NCI-H1436 (cell line): Measurements from ENCODE around the gene CCKAR.
"Not testable (repeated sequence)": the region's sequence is repeated elsewhere in the genome, so short reads cannot be mapped to it uniquely, and the experiment has no call there.

ENCODE experiments used
- DNase-seq: peaks from one replicate; lab custom pipeline; 2025; lab: John Stamatoyannopoulos, UW

CCKAR gene, protein sequence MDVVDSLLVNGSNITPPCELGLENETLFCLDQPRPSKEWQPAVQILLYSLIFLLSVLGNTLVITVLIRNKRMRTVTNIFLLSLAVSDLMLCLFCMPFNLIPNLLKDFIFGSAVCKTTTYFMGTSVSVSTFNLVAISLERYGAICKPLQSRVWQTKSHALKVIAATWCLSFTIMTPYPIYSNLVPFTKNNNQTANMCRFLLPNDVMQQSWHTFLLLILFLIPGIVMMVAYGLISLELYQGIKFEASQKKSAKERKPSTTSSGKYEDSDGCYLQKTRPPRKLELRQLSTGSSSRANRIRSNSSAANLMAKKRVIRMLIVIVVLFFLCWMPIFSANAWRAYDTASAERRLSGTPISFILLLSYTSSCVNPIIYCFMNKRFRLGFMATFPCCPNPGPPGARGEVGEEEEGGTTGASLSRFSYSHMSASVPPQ

DNA sequence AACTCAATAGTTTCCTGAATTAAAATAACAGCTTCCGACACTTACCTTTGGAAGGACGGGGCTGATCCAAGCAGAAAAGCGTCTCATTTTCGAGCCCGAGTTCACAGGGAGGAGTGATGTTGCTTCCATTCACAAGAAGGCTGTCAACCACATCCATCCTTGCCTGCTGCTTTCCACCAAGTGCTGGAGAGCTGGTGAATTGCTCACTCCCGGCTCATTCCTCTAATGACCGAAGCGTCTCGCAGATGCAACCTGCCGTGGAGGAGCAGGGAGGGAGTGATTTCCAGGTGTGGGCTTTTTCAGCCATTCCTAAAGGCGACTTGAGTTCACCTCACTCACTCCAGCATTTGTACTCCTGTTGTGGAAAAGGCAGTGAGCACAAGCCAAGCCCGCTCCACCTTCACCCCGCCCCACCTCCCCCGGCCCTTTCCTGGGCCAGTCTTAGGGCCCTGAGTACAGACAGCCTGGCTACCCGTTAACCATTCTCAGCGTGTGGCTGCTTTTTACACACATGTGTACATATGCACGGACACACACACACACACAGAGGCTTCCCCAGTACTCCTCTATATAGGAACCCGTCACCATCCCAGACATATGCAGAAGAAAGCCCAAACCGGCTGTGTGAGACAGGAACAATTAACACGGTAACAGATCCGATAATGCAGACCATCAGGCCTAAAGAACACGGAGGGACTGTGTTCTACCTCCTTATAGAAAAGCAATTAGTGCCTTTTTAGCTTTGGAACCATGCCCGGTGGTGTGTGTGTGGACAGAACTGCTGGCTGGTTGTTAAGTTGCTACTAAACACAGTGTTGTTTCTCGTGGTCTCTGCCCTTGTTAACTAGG is at the start of gene CCKAR:
CCKAR (minus strand) TSS at position 374 of the 849 bp plus-strand sequence; CDS start at position 157, 217 bp downstream.
- peak; percentile 87 for DNase-seq

DNA sequence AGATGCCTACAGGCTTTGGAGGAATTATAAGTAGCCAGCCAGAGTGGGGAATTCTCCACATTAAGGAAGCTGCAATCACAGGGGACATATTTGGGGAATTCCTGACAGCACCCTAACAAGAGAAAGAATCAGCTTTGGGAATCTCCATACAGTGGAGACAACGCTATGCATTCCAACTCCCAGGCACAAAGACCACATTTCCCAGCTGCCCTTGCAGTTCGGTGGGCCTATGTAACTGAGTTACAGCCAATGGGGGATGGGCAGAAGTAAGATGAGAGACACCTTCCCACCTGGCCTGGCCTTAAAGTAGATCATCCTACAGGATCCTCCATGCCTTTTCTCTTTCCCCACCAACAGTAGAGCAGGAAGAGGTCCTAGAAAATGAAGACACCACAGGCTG is 43.4 kb upstream of the CCKAR start:
- no peak for DNase-seq

DNA sequence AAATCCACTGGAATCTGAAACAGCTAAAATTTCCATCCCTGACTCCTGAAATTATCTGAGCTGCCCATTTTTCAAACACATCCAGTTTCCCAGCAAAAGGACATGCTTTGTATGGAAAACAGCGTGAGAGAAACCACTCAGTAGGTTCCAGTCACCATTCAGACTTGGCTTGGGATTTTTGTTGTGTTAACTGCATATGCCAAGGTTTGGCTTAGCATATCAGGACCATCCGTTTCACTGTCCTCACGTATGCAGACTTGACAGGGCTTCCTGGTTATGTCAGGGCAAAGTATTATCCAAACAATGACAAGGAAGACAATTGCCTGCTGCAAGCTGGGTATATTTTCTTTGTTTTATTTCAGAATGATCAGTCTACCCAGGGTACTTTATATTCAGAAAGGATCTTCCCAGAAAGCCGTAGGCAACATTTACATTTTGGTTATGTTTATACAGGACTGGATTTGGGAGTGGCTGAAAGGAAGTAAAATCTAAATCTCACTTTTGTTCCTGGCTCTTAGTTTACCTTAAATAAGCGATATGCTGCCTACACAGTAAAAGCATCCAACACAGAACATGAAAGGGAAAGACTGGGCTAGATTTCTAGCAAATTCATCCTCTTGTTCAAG is 41.3 kb upstream of the CCKAR start:
- DNase-seq, result no peak

DNA sequence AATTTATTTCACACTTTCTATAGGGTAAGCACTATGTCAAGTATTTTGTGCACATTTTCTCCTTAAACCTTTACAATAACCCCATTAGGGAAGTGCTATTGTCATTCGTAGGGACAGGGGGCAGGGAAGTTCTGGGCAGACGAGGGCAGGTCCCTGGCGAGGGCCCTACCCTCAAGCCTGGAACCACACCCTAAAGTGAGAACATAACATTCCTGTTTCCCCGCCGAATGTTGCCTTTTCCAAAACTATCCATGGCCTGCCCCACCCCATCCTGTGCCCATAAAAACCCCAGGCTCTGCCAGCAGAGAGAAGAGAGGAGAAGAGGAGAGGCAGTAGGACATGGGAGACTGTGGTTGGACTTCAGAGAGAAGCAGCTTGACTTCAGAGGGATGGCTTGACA is 39.8 kb upstream of the CCKAR start:
- no peak for DNase-seq

DNA sequence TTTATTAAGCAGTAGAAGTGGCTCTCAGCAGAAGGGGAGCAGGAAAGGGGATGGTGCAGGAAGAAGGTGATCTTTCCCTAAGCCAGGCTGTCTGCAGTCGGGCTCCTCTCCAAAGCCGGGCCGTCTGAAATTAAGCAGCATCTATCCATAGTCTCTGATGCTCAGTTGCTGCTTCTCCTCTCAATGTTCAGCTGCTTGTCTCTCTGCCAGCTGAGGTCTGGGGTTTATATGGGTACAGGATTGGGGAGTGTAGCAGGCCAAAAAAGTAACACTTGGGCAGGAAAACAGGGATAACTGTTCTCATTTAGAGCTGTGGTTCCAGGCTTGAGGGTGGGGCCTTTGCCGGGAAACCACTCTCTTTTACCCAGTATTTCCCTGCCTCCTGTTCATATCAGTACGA is 39.2 kb upstream of the CCKAR start:
- DNase-seq, result no peak

DNA sequence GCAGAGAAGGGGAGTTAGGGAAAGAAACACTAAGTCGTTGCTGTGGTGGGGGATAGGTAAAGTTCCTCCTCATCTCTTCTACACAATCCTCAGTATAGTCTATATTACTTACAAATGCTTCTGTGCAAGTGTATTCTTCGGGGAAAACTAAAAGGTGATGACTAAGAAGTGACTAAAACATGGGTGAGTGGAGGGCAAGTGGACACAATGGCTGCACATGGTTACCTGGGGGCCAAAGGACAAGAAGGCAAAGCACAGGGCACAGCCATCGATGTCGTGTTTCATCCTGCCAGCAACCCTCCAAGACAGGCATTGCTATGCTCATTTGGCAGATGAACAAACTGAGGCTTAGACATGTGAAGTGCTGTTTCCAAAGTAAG is 35.5 kb upstream of the CCKAR start:
- DNase-seq, result no peak

DNA sequence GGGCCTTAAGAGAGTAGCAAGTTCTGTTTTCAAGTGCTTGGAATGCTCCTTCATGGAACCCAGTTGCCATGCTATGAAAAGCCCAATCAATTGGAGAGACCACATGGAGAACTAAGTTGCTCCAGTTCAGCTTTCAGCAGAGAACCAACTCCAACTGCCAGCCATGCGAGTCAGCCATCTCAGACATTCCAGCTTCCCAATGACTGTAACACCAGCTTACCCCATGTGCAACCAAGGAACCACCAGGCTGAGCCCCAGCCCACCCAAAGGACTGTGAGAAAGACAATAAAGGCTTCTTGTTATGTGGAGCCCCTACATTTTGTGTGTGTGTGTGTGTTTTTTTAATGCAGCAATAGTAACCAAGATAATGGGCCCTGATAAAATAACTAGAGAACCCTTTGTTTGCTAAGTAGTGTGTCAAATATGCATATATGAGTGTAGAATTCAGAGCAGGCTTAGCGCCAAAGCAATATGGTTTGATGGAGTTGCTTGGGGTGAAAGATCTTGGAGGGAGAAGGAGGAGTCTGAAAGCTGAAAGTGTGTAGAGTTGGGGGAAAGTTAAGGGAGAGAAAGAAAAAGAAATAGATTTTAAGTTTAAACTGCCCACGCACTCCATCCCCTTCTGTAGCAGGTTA is 35.0 kb upstream of the CCKAR start:
- no peak for DNase-seq

DNA sequence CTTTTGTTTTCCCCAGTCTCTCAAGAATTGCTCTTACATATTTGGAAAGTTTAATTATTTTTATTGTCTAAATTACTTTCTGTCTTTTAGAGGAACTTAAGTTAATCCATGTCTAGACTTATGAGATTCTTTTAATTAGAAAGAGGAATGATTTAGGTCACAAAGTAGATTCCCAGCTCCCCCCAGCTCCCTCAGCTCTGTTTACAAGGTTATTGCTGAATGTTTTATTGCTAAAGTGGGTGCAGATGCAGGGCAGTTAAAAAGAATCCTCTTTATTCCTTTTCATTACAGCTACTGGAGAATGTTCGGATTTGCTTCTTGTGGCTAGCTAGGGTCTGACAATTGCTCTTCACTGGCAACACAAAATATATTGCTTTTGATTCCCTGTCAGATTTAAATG is 33.7 kb upstream of the CCKAR start:
- DNase-seq, result no peak

DNA sequence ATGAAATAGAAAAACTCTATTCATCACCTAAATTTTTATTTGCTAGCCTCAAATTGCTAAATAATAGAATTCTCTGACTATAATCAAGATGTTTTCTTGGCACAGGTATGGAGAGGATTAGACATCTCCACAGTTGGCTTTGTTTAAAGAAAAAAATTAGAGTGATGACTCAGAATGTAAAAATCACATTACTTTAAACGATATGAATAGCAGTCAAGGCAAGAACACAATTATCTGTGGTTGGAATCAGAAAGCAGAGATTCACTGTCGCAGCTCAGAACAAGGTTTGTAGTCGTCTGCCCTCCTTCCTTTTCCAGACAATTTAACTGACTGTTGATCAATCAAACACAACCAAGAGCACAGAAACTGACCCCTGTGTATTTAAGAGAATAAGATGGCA is 32.2 kb upstream of the CCKAR start:
- DNase-seq, result no peak

DNA sequence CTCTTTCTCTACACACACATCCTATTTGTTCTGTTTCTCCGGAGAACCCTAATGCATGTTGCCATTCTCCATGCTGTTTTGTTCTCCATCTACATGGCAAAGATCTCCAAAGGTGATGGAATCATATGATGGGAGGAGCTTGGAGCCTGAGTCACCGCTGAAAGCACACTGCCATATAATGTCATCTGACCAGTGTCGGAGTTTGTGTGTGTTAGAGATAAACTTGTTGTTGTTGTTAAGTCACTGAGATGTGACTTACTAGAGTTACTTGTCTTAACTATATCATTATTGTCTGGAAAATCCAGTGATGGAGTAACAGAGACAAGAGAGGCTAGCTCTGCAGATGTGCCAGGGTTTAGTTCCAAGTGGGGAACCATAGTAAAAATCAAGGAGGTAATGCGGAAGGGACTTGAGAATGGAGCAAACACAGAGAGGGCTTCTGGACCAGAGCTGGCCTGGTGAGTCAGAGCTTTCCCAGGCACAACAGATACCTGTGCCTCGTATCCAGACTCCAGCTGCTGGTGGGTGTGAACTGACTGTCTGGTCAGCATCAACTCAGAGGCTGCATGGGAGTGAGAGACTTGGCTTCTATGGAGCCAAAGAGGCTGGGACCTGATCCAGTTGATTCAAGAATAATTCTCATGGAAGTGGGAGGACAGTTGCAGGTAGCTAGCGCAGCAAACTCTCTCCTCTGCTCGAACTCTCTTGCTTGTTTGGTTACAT is 30.6 kb upstream of the CCKAR start:
- DNase-seq, result no peak

DNA sequence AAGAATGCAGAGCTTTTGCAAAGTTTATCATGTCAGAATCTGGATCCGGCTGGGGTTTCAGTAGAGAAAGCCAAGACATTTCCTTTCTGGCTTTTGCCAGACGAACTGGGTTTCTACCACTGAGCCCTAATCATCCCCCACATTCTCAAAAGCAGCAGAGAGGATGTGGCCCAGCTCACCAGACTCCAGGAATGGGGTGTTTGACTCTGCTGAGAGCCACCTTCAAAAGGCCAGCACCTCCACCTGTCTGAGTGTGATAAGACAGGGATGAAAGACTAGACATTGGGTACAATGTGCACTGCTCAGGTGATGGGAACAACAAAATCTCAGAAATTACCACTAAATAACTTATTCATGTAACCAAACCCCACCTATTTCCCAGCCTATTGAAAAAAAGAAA is 25.7 kb upstream of the CCKAR start:
- no peak for DNase-seq

DNA sequence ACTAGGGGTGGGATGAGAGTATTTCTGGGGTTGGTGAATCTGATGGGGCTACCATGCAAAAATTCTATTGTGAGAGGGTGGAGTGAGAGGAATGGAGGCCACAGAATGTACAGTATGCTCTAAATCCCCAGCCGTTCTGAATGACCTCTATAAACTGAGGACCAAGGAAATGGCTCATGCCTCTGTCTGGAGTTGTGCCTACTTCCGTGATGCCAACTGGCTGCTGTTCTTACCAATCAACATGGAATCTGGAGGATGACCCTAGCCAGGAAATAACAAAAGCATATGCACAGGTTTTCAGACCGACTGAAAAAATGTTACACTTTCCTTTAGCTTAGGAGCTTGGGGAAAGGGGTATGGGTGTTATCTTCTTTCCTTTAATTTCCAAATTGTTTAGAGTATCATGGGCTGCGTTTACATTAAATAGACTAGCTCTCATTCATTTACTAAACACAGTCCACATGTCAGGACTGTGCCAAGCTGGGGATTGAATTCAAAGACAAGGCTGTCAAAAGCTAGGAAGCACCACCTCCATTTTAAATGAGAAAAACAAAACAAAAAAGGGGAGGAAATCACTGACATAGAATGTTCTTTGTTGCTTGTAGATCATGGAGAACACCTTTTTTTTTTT is 20.2 kb upstream of the CCKAR start:
- no peak for DNase-seq

DNA sequence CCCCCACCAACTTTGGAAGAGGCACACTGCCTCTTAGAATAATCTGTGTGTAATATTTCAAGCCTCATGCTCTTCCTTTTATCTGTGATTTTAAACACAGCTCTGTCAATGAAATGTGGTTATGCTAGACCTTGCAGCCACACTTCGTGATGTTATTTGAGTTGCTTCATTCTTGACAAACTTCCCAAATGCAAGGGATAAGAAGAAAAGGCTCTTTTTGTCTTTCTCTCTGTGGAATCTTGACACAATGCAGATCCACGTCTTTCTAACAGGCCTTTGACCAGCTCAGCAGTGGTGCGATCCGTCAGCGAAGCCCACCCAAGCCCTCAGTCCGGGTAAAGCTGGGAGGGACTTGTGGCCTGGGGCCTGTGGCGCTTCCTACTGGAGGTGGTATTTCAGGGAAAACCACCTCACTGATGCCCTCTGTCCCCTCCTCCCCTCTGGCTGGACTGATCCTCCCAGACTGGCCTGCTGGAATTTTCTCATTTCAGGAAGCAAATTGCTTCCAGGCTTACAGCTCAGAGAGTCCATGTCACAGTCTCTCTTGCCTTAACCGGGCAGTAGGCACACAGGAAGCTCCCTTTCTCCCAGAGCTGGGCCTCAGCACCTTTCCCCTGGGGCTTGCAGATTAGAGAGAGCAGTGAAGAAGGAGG is 19.5 kb upstream of the CCKAR start:
- DNase-seq, result no peak

DNA sequence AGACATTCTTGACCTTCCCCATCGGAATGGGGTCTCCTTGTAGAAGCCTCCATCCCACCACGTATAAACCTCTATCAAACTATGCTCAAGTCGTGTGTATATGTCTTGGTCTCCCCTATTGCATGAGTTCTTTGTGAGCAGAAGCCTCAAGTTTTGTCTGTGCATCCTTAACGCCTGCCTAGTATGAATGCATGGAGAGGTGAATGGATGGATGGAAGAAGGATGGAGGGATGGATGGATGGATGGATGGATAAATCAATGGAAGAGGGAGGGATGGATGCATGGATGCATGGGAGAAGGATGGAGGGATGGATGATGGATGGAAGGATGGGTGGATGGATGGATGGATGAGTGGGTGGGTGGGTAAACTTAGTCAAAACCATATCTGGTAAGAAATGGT is 17.0 kb upstream of the CCKAR start:
- no peak for DNase-seq

DNA sequence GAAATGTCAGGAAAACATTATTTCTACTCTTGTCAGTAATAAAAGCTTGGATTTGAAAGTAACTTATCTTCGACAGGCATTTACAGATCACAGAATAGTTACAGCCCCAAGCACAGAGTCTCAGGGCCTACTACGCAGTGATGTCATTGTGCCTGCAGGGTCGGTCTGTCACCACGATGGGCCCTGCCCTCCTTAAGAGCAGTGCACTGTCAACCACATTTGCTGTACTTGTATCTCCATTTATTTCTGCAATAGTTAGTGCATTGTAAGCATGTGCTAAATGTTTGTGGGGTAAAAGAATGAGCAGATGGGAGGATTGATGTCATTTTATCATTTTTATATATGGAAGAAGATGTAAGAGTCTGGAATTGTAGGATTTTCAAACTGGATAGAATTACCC is 13.6 kb upstream of the CCKAR start:
- no peak for DNase-seq

DNA sequence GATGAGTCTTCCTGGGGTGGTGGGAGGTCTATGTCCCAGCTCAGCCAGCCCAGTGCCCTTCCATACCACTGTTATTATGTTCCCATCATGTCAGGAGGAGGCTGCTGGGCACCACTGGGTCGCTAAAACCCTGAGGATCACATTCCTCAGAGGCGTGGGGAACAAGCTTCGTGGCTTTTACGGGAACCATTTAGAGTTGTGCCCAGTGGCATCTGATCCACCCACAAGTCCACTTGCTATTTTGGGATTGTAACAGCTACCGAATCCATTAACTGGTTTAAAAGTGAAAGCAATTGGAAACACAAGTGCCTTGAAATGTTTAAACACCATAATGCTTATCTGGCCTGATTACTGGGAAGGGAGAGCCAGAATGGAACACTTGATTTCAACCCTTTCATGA is 13.1 kb upstream of the CCKAR start:
- no peak for DNase-seq

DNA sequence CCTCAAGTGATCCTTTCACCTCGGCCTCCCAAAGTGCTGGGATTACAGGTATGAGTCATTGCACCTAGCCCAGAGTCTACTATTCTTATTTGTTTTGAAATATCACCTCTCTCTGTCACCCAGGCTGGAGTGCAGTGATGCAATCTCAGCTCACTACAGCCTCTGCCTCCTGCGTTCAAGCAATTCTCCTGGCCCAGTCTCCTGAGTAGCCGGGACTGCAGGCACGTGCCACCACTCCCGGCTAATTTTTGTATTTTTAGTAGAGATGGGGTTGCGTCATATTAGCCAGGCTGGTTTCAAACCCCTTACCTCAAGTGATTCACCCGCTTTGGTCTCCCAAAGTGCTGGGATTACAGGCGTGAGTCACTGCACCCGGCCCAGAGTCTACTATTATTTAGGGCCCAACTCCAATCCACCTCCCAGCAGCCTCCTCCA is 10.3 kb upstream of the CCKAR start:
- not testable (repeated sequence) for DNase-seq

DNA sequence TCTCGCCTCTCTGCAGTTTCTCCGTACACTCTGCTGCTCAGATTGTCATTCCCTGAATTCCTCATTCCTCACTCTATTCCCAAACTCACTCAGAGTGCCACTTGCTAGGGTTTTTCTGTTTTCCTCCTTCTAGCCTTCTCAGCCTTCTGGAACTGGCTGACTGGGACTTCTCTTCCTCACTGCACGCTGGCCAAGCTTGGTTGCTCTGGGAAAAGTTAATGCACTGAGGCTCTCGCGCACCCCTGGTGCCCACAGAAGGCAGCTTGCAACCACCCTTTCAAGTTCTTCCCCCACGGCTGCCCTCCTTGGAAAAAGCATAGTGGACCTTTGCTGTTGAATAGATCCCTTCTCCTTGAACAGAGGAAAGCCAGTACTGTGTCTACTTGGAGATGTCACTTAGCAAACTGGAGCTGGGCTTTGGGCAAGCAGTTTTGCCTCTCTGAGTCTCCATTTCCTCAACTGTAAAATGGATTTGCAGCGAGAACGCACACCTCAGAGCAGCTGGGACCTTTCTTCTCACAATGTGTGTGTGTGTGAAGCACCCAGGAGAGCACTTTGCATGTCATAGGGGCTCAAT is 6.0 kb upstream of the CCKAR start:
- DNase-seq, result no peak

DNA sequence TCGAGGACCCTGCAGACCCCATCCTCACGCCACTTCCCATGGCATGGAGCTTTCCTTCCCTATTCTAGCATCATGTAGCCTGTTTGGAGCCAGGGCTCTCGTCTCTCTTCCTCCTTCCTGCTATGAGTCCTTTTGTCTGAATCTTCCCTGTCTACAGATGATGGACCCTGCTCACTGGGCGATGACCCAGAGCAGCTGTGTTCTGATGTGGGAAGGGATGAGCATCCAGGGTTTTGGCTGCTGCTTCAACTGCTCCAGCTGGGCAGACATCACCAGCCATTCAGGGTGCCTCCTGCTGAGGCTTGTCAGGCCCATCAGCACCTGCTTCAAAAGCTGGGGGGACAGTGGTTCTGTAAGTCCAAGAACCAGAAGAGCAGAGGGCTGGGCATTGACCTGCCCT is 3.2 kb upstream of the CCKAR start:
- no peak for DNase-seq

DNA sequence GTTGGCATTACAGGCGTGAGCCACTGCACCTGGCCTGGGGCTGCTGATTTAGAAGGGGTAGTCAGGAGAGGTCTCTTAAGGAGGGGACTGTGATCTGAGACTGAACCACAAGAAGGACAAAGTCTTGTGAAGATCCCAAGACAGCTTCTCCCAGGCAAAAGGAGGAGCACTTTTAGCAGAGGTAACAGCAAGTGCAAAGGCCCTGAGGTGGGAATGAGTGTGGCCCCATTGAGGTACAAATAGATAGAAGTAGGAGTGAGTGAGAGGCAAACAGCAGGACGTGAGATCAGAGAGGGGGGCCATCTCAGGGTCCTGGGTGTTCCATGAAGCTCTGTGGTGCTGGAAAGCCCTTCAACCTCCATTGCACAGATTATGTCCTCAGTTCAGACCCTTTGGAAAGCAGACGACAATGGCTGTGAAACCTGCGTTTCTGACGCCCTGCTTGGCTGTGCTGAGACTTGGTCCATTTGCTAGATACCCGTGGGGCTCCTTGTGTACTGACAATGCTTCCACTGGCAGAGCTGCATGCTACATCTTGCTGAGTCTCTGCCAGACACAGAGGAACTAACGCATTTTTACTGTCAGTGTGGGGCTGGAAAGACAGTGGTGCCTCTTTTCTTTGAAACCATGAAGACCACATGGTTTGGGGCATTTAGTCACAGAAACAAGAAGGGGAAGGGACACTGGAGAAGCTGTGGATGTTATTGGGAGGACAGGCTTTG is 1.3 kb upstream of the CCKAR start:
- no peak for DNase-seq
